ENCODE results near the gene NCK2.

NCK2 gene

GRCh38 chr2:105858868-105859693 lies 114.4 kb downstream of the NCK2 start:
- no peak for DNase-seq (ENCODE audit: low read depth)
- H3K4me3 ChIP-seq (ENCODE audit: control insufficient read depth, low read depth, low read length): no peak overlapping the region
- no peak for TF ChIP-seq CTCF (IDR thresholded peaks at IDR 0.05; ENCODE audit: control insufficient read depth, insufficient read depth, low read depth, low read length, missing control alignments)

GRCh38 chr2:105859694-105859951 lies 114.9 kb downstream of the NCK2 start:
- no peak for DNase-seq (ENCODE audit: low read depth)
- no peak for TF ChIP-seq CTCF (IDR thresholded peaks at IDR 0.05; ENCODE audit: control insufficient read depth, insufficient read depth, low read depth, low read length, missing control alignments)
- no peak overlapping the region for H3K4me3 ChIP-seq (ENCODE audit: control insufficient read depth, low read depth, low read length)

GRCh38 chr2:105860567-105860966 lies 115.9 kb downstream of the NCK2 start:
- DNase-seq (ENCODE audit: low read depth): no peak
- no peak for TF ChIP-seq CTCF (IDR thresholded peaks at IDR 0.05; ENCODE audit: control insufficient read depth, insufficient read depth, low read depth, low read length, missing control alignments)
- no peak overlapping the region for H3K4me3 ChIP-seq (ENCODE audit: control insufficient read depth, low read depth, low read length)

- H3K4me3 ChIP-seq (ENCODE audit: control insufficient read depth, low read depth, low read length): no peak overlapping the region
- DNase-seq (ENCODE audit: low read depth): no peak
- no peak for TF ChIP-seq CTCF (IDR thresholded peaks at IDR 0.05; ENCODE audit: control insufficient read depth, insufficient read depth, low read depth, low read length, missing control alignments)
Observed at GRCh38 chr2:105861200-105861599, 116.5 kb downstream of the NCK2 start.

GRCh38 chr2:105862843-105863242 lies 118.1 kb downstream of the NCK2 start:
- DNase-seq (ENCODE audit: low read depth): no peak
- no peak for TF ChIP-seq CTCF (IDR thresholded peaks at IDR 0.05; ENCODE audit: control insufficient read depth, insufficient read depth, low read depth, low read length, missing control alignments)
- no peak overlapping the region for H3K4me3 ChIP-seq (ENCODE audit: control insufficient read depth, low read depth, low read length)

- no peak overlapping the region for H3K4me3 ChIP-seq (ENCODE audit: control insufficient read depth, low read depth, low read length)
- no peak for TF ChIP-seq CTCF (IDR thresholded peaks at IDR 0.05; ENCODE audit: control insufficient read depth, insufficient read depth, low read depth, low read length, missing control alignments)
- no peak for DNase-seq (ENCODE audit: low read depth)
Observed at GRCh38 chr2:105864262-105864661, 119.5 kb downstream of the NCK2 start.
